IMR-90 (cell line): ENCODE measurements around the gene MAP3K3. TPM values are rescaled to one million over a fixed set of nuclear protein-coding genes. Genes with fewer than 3 reads are reported as not detected.

Source experiments
- ATAC-seq: fragments of 200-7000 bp; cut with Tn5 transposase; 2 replicates; pipeline ENCODE4 v1.9.1; 2020; ENCODE audit warnings: low read depth, mild to moderate bottlenecking, moderate library complexity
- BruUV-seq: library from RNA; stranded (reverse); fragments of 400-500 nt; replicated peaks from 2 replicates; lab custom pipeline; 2021; lab: Mats Ljungman, UMichigan
- CTCF ChIA-PET: fragments of 300-600 bp; formaldehyde crosslinking; extraction: SDS; loops from one replicate; lab custom pipeline; 2021; ENCODE audit warnings: antibody characterized with exemption; lab: Yijun Ruan, JAX
- POLR2A ChIA-PET: fragments of 300-600 bp; sonication (Branson Sonifier 250); formaldehyde crosslinking; loops from one replicate; lab custom pipeline; 2022; ENCODE audit warnings: antibody characterized with exemption; ENCODE audit not compliant: unreplicated experiment; lab: Charles Lee
- DNase-seq: peaks from one replicate; pipeline ENCODE4 v3.0.0; 2013
- H2AFZ ChIP-seq: replicated peaks from 2 replicates; pipeline ENCODE3; 2013; ENCODE audit warnings: low read length, mild to moderate bottlenecking; ENCODE audit not compliant: poor library complexity
- H2AK5ac ChIP-seq: 2 replicates; pipeline ENCODE4 v1.6.1; 2013; ENCODE audit warnings: low read depth, low read length, inconsistent platforms
- H2AK9ac ChIP-seq: replicated peaks from 2 replicates; pipeline ENCODE3; 2013; ENCODE audit warnings: mild to moderate bottlenecking, low read depth, low read length, moderate library complexity; ENCODE audit not compliant: poor library complexity
- H2BK120ac ChIP-seq: 2 replicates; pipeline ENCODE4 v1.6.1; 2013; ENCODE audit warnings: low read depth, low read length, inconsistent platforms
- H2BK15ac ChIP-seq: 3 replicates; pipeline ENCODE4 v1.6.1; 2013; ENCODE audit warnings: low read depth, low read length, inconsistent platforms
- H2BK20ac ChIP-seq: 2 replicates; pipeline ENCODE4 v1.6.1; 2013; ENCODE audit warnings: low read depth, mild to moderate bottlenecking, inconsistent platforms, low read length, moderate library complexity
- H2BK5ac ChIP-seq: 2 replicates; pipeline ENCODE4 v1.6.1; 2013; ENCODE audit warnings: mild to moderate bottlenecking, low read depth, low read length, inconsistent platforms; ENCODE audit not compliant: poor library complexity, severe bottlenecking
- H3K14ac ChIP-seq: replicated peaks from 2 replicates; pipeline ENCODE4 v1.6.1; 2013; ENCODE audit warnings: low read depth, low read length, inconsistent platforms
- H3K18ac ChIP-seq: 2 replicates; pipeline ENCODE4 v1.6.1; 2013; ENCODE audit warnings: low read depth, low read length, control low read depth
- H3K23ac ChIP-seq: 2 replicates; pipeline ENCODE4 v1.6.1; 2013; ENCODE audit warnings: low read depth, low read length, inconsistent platforms
- H3K27ac ChIP-seq: 2 replicates; pipeline ENCODE4 v1.5.1; 2013; ENCODE audit warnings: mild to moderate bottlenecking, control low read depth, low read length; ENCODE audit not compliant: insufficient read depth
- H3K27me3 ChIP-seq: 2 replicates; pipeline ENCODE4 v1.6.1; 2013; ENCODE audit warnings: low read length; ENCODE audit not compliant: control insufficient read depth, insufficient read depth
- H3K36me3 ChIP-seq: 2 replicates; pipeline ENCODE4 v1.6.1; 2013; ENCODE audit warnings: low read length, mixed read lengths; ENCODE audit not compliant: control insufficient read depth, insufficient read depth
- H3K4ac ChIP-seq: 2 replicates; pipeline ENCODE4 v1.6.1; 2013; ENCODE audit warnings: low read depth, low read length, inconsistent platforms
- H3K4me1 ChIP-seq: 2 replicates; pipeline ENCODE4 v1.6.1; 2013; ENCODE audit warnings: low read length, mixed read lengths; ENCODE audit not compliant: control insufficient read depth, insufficient read depth
- H3K4me2 ChIP-seq: 2 replicates; pipeline ENCODE4 v1.6.1; 2013; ENCODE audit warnings: low read depth, mild to moderate bottlenecking, control low read depth, low read length, moderate library complexity
- H3K4me3 ChIP-seq: 2 replicates; pipeline ENCODE4 v1.5.1; 2013; ENCODE audit warnings: low read depth, mild to moderate bottlenecking, control low read depth, low read length, moderate library complexity; ENCODE audit not compliant: insufficient read depth
- H3K56ac ChIP-seq: 2 replicates; pipeline ENCODE4 v1.6.1; 2013; ENCODE audit warnings: low read length, inconsistent platforms; ENCODE audit not compliant: insufficient read depth; ENCODE audit errors: extremely low read depth
- H3K79me1 ChIP-seq, 2 experiments: 2 replicates each; pipeline ENCODE4 v1.6.1; 2013; ENCODE audit warnings: low read length in 2 of 2, inconsistent platforms in 1 of 2, low read depth in 1 of 2
- H3K9ac ChIP-seq: 2 replicates; pipeline ENCODE4 v1.6.1; 2013; ENCODE audit warnings: low read depth, low read length, control low read depth
- H3K9me1 ChIP-seq: 2 replicates; pipeline ENCODE4 v1.6.1; 2013; ENCODE audit warnings: low read length, inconsistent platforms; ENCODE audit not compliant: insufficient read depth
- H3K9me3 ChIP-seq: 2 replicates; pipeline ENCODE4 v1.6.1; 2013; ENCODE audit warnings: low read length; ENCODE audit not compliant: control insufficient read depth, insufficient read depth
- H4K20me1 ChIP-seq: 2 replicates; pipeline ENCODE4 v1.6.1; 2013; ENCODE audit warnings: low read length, inconsistent platforms; ENCODE audit not compliant: insufficient read depth
- H4K5ac ChIP-seq: 2 replicates; pipeline ENCODE4 v1.6.1; 2013; ENCODE audit warnings: mild to moderate bottlenecking, low read depth, low read length, control low read depth
- H4K8ac ChIP-seq, 2 experiments: 2 replicates each; pipeline ENCODE4 v1.6.1; 2013; ENCODE audit warnings: low read depth in 2 of 2, low read length in 2 of 2, control low read depth in 1 of 2, inconsistent platforms in 1 of 2
- H4K91ac ChIP-seq: 2 replicates; pipeline ENCODE4 v1.6.1; 2013; ENCODE audit warnings: low read depth, low read length, inconsistent platforms; ENCODE audit not compliant: insufficient read depth
- BHLHE40 ChIP-seq: fragments of 150-350 bp; IDR thresholded peaks from 2 replicates; pipeline ENCODE4 v1.6.1; 2016; ENCODE audit warnings: mild to moderate bottlenecking, low read depth, low read length
- CEBPB ChIP-seq: IDR thresholded peaks from 2 replicates; pipeline ENCODE4 v1.6.1; 2012; ENCODE audit warnings: low read depth, low read length, improper control_type of control experiment
- CHD1 ChIP-seq: IDR thresholded peaks from 2 replicates; pipeline ENCODE4 v1.6.1; 2012; ENCODE audit warnings: low read depth, low read length, improper control_type of control experiment
- FOS ChIP-seq: fragments of 150-350 bp; IDR thresholded peaks from 2 replicates; pipeline ENCODE4 v1.6.1; 2016; ENCODE audit warnings: low read depth, low read length
- MAFK ChIP-seq: IDR thresholded peaks from 2 replicates; pipeline ENCODE4 v1.6.1; 2012; ENCODE audit warnings: low read depth, low read length, improper control_type of control experiment
- MAZ ChIP-seq: IDR thresholded peaks from 2 replicates; pipeline ENCODE4 v1.6.1; 2012; ENCODE audit warnings: low read depth, mild to moderate bottlenecking, low read length, improper control_type of control experiment, moderate library complexity, borderline replicate concordance
- MXI1 ChIP-seq: IDR thresholded peaks from 2 replicates; pipeline ENCODE4 v1.6.1; 2012; ENCODE audit warnings: low read depth, mild to moderate bottlenecking, low read length, moderate library complexity, borderline replicate concordance
- NFE2L2 ChIP-seq: fragments of 150-350 bp; IDR thresholded peaks from 2 replicates; pipeline ENCODE4 v1.6.1; 2016; ENCODE audit warnings: low read depth, mild to moderate bottlenecking, low read length
- POLR2A ChIP-seq: IDR thresholded peaks from 2 replicates; pipeline ENCODE4 v1.6.1; 2012; ENCODE audit warnings: mild to moderate bottlenecking, low read depth, low read length
- RAD21 ChIP-seq: IDR thresholded peaks from 2 replicates; pipeline ENCODE4 v1.6.1; 2012; ENCODE audit warnings: low read length, improper control_type of control experiment
- RCOR1 ChIP-seq: IDR thresholded peaks from 2 replicates; pipeline ENCODE4 v1.6.1; 2012; ENCODE audit warnings: mild to moderate bottlenecking, low read length, improper control_type of control experiment; ENCODE audit not compliant: insufficient replicate concordance
- RFX5 ChIP-seq: IDR thresholded peaks from 2 replicates; pipeline ENCODE4 v1.8.0; 2012; ENCODE audit warnings: low read depth, mild to moderate bottlenecking, low read length, moderate library complexity
- SMC3 ChIP-seq: fragments of 150-350 bp; IDR thresholded peaks from 2 replicates; pipeline ENCODE4 v1.6.1; 2016; ENCODE audit warnings: low read depth, mild to moderate bottlenecking, antibody characterized with exemption, low read length, moderate library complexity
- WGBS, 2 experiments: methylation state at CpG; one replicate each; pipeline versions ENCODE4 v1.1.5 to v1.1.7; 2013; ENCODE audit warnings: missing lambda C conversion rate in 2 of 2; ENCODE audit not compliant: insufficient read length in 1 of 2; ENCODE audit errors: extremely low coverage in 2 of 2; 5-methylcytosine and 5-hydroxymethylcytosine counted together
- dilution Hi-C: fragments of 300-500 bp; cut with HindIII; formaldehyde crosslinking; loops from one replicate; pipeline ENCODE4 v1.14.3; 2018; ENCODE audit warnings: low sequenced_read_pairs; ENCODE audit not compliant: unreplicated experiment
- in situ Hi-C: fragments of 300-500 bp; cut with MboI; formaldehyde crosslinking; loops from 3 replicates; pipeline ENCODE4 v1.14.3; 2019; ENCODE audit warnings: low sequenced_read_pairs, inconsistent platforms, mixed read lengths
- intact Hi-C: fragments of 100-400 bp; cut with micrococcal nuclease; formaldehyde crosslinking; loops from 2 replicates; pipeline ENCODE4 v1.10.0; 2022
- polyA plus RNA-seq, 3 experiments: library from polyadenylated mRNA; depleted of rRNA; stranded (reverse); fragments of >200 nt; gene quantifications; 2 replicates each; pipeline ENCODE4 v1.2.3, GENCODE V29; 2012; ENCODE audit warnings: low replicate concordance in 1 of 3
- total RNA-seq: library from RNA; depleted of rRNA; stranded (reverse); fragments of >200 nt; gene quantifications from 2 replicates; pipeline ENCODE4 v1.2.3, GENCODE V29; 2012
- TF ChIP-seq, protein P1 (sequence below): fragments of 150-350 bp; IDR thresholded peaks from 2 replicates; pipeline ENCODE4 v1.6.1; 2016; ENCODE audit warnings: low read depth, mild to moderate bottlenecking, low read length, moderate library complexity, borderline replicate concordance
- TF ChIP-seq, protein P2 (sequence below): conservative IDR thresholded peaks from 2 replicates; pipeline ENCODE4 v1.5.1; 2012; ENCODE audit warnings: mild to moderate bottlenecking, low read depth, low read length, improper control_type of control experiment
- TF ChIP-seq, protein P3 (sequence below): fragments of 150-350 bp; IDR thresholded peaks from 2 replicates; pipeline ENCODE4 v1.6.1; 2017; ENCODE audit warnings: mild to moderate bottlenecking, antibody characterized with exemption, low read length, low read depth

The MAP3K3 gene
- total and polyA plus RNA-seq, 2 of the 4 experiments (the other 2 are of a cell fraction) = 19.1 to 25.6 TPM

DNA sequence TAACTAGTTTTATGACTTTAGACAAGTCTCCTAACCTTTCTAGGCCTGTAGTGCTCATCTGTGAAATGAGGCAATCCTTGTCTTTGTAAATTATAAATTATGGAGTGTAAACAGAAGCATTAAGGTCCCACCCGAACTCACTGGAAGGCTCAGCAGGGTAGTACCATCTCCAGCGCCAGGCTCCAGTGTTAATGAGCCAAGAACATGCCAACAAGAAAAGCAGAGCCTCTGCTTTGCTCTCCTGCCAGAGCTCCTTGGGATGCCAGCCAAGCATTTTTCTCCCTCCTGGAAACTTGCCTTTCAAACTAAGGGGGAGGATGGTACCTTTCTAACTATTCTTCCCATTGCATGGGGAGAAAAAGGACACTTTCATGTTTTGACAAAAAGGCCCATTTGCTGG, 62.8 kb downstream of the MAP3K3 start:
- H3K79me1 ChIP-seq = no peaks in the 10 kb centered on the region; a peak in 1 of 4 replicates
- in situ Hi-C loops = no loop called here

More for the DNA sequence above, 62.8 kb downstream of the MAP3K3 start:
- no peak overlapping the region for H2BK5ac ChIP-seq
- no peak overlapping the region for H3K14ac ChIP-seq
- BruUV-seq = no TSS peak
- ATAC-seq (peak; percentile 61), DNase-seq (no peak)
- H4K91ac ChIP-seq = no peak overlapping the region
- no peak overlapping the region for H2BK20ac ChIP-seq
- no peak overlapping the region for H2BK15ac ChIP-seq
- no peaks in the 10 kb centered on the region for H3K27me3 ChIP-seq
- no peak overlapping the region for H3K4me3 ChIP-seq
- ChIA-PET POLR2A (no interaction called here), CTCF (no interaction called here)
- no peaks in the 10 kb centered on the region for H3K4me1 ChIP-seq
- intact Hi-C loops (loop anchor here (10.0 kb wide), 1 partner anchor 50 kb away; no protein-coding TSS in a partner anchor), dilution Hi-C loops (no loop called here)
- no peak overlapping the region for H3K56ac ChIP-seq
- TF ChIP-seq MXI1 (no peak), BHLHE40 (no peak), CHD1 (no peak), MAZ (no peak), RAD21 (no peak), SMC3 (no peak), CEBPB (no peak), NFE2L2 (no peak), RCOR1 (no peak), FOS (no peak), RFX5 (no peak), MAFK (no peak), POLR2A (no peak)
- TF ChIP-seq, protein P1, sequence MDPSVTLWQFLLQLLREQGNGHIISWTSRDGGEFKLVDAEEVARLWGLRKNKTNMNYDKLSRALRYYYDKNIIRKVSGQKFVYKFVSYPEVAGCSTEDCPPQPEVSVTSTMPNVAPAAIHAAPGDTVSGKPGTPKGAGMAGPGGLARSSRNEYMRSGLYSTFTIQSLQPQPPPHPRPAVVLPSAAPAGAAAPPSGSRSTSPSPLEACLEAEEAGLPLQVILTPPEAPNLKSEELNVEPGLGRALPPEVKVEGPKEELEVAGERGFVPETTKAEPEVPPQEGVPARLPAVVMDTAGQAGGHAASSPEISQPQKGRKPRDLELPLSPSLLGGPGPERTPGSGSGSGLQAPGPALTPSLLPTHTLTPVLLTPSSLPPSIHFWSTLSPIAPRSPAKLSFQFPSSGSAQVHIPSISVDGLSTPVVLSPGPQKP = no peak
- TF ChIP-seq, protein P2, sequence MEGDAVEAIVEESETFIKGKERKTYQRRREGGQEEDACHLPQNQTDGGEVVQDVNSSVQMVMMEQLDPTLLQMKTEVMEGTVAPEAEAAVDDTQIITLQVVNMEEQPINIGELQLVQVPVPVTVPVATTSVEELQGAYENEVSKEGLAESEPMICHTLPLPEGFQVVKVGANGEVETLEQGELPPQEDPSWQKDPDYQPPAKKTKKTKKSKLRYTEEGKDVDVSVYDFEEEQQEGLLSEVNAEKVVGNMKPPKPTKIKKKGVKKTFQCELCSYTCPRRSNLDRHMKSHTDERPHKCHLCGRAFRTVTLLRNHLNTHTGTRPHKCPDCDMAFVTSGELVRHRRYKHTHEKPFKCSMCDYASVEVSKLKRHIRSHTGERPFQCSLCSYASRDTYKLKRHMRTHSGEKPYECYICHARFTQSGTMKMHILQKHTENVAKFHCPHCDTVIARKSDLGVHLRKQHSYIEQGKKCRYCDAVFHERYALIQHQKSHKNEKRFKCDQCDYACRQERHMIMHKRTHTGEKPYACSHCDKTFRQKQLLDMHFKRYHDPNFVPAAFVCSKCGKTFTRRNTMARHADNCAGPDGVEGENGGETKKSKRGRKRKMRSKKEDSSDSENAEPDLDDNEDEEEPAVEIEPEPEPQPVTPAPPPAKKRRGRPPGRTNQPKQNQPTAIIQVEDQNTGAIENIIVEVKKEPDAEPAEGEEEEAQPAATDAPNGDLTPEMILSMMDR = no peak
- TF ChIP-seq, protein P3, sequence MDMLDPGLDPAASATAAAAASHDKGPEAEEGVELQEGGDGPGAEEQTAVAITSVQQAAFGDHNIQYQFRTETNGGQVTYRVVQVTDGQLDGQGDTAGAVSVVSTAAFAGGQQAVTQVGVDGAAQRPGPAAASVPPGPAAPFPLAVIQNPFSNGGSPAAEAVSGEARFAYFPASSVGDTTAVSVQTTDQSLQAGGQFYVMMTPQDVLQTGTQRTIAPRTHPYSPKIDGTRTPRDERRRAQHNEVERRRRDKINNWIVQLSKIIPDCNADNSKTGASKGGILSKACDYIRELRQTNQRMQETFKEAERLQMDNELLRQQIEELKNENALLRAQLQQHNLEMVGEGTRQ = no peak
- H4K8ac ChIP-seq = no peak overlapping the region
- no peak overlapping the region for H3K27ac ChIP-seq
- WGBS, 2 experiments = no CpG with 5 or more reads among the region's 2 CpGs
- H3K23ac ChIP-seq = no peak overlapping the region
- no peak overlapping the region for H2AK9ac ChIP-seq
- H2BK120ac ChIP-seq = no peak overlapping the region
- H3K18ac ChIP-seq = no peak overlapping the region
- no peak overlapping the region for H3K4me2 ChIP-seq
- H2AK5ac ChIP-seq = no peak overlapping the region
- no peak overlapping the region for H4K5ac ChIP-seq
- peaks cover 23% of the 10 kb centered on the region for H3K36me3 ChIP-seq
- H3K9ac ChIP-seq = no peak overlapping the region
- peaks cover under 1% of the 10 kb centered on the region; the same call in 1 of the 2 replicates for H4K20me1 ChIP-seq
- H2AFZ ChIP-seq = no peak overlapping the region
- peaks cover 3% of the 10 kb centered on the region; the same call in 1 of the 2 replicates for H3K9me1 ChIP-seq
- H3K4ac ChIP-seq = no peak overlapping the region
- H3K9me3 ChIP-seq = no peaks in the 10 kb centered on the region
